KMS-11 (cell line): ENCODE measurements around the gene RPH3AL.

Experiments
- H2AFZ ChIP-seq: fragments of 200-600 bp; sonication (generic); 2 replicates; pipeline ENCODE4 v1.6.1; 2016; ENCODE audit warnings: antibody characterized with exemption, mixed run types, low read depth
- H3K27ac ChIP-seq: fragments of 200-600 bp; sonication (generic); 2 replicates; pipeline ENCODE4 v1.6.1; 2016; ENCODE audit warnings: mild to moderate bottlenecking, mixed run types
- H3K27me3 ChIP-seq: fragments of 200-600 bp; sonication (generic); 2 replicates; pipeline ENCODE4 v1.6.1; 2017; ENCODE audit warnings: mild to moderate bottlenecking, low read depth, mixed run types, moderate library complexity; ENCODE audit not compliant: insufficient read depth
- H3K36me3 ChIP-seq: fragments of 200-600 bp; sonication (generic); 2 replicates; pipeline ENCODE4 v1.6.1; 2017; ENCODE audit warnings: mild to moderate bottlenecking, mixed run types; ENCODE audit not compliant: insufficient read depth
- H3K4me1 ChIP-seq: fragments of 200-600 bp; sonication (generic); 2 replicates; pipeline ENCODE4 v1.6.1; 2016; ENCODE audit warnings: mild to moderate bottlenecking, low read depth, mixed run types; ENCODE audit not compliant: poor library complexity, severe bottlenecking
- H3K4me2 ChIP-seq: fragments of 200-600 bp; sonication (generic); 2 replicates; pipeline ENCODE4 v1.7.0; 2016; ENCODE audit warnings: mild to moderate bottlenecking, mixed run types
- H3K4me3 ChIP-seq: fragments of 200-600 bp; sonication (generic); IDR thresholded peaks from 2 replicates; pipeline ENCODE4 v1.6.1; 2017; ENCODE audit warnings: low read depth, low read length, mixed read lengths; ENCODE audit not compliant: insufficient read depth
- H3K79me2 ChIP-seq: fragments of 200-600 bp; sonication (generic); 2 replicates; pipeline ENCODE4 v1.6.1; 2016; ENCODE audit warnings: low read depth, mixed run types; ENCODE audit not compliant: insufficient read depth
- H3K9ac ChIP-seq: fragments of 200-600 bp; sonication (generic); 2 replicates; pipeline ENCODE4 v1.6.1; 2016; ENCODE audit warnings: mild to moderate bottlenecking, mixed run types
- H4K20me1 ChIP-seq: fragments of 200-600 bp; sonication (generic); 2 replicates; pipeline ENCODE4 v1.6.1; 2016; ENCODE audit warnings: mild to moderate bottlenecking, mixed run types; ENCODE audit not compliant: insufficient read depth
- CTCF ChIP-seq: fragments of 200-600 bp; sonication (generic); conservative IDR thresholded peaks from 2 replicates; pipeline ENCODE4 v1.6.1; 2017; ENCODE audit warnings: low read depth, mild to moderate bottlenecking, antibody characterized with exemption, low read length, moderate library complexity, mixed read lengths

The RPH3AL gene

GRCh38 chr17:164303-165235 lies 188.0 kb downstream of the RPH3AL start:
- peaks cover 9% of the 10 kb centered on the region; the same call in 1 of the 2 replicates for H3K27me3 ChIP-seq
- H3K4me2 ChIP-seq = no peak overlapping the region
- no peak overlapping the region for H3K4me3 ChIP-seq
- no peaks in the 10 kb centered on the region for H3K36me3 ChIP-seq
- H4K20me1 ChIP-seq = no peaks in the 10 kb centered on the region
- H3K9ac ChIP-seq = no peak overlapping the region
- no peak for TF ChIP-seq CTCF
- no peaks in the 10 kb centered on the region for H3K4me1 ChIP-seq
- H3K79me2 ChIP-seq = no peaks in the 10 kb centered on the region
- H2AFZ ChIP-seq = no peak overlapping the region
- no peak overlapping the region for H3K27ac ChIP-seq

DNA sequence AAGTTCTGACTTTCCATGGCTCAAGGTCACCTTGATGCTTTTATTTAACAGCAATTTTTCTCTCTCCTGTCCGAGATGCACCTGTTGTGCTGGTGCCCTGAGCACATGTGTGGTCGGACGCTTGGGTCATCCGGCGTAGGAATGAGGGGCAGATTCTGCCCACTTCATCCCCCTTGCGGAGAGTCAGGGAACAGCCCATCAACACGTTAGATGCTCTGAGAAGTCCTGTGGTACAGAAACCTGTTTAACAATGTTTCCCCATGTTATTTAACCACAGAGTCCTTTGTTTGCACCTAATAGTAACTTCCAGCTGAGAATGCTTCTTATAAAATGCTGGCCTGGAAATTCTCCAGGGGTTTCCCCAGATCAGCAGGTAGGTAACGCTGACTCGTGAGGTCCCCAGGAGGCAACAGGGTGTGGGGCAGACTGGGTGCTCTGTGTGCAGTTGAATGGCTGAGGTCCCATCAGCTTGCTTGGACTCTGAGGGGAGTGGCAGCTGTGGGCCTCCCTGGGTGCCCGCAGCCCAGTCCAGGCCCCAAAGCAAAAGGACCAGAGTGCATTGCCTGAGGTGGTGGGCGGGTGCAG lies 189.0 kb downstream of the RPH3AL start:
- no peaks in the 10 kb centered on the region for H3K4me1 ChIP-seq
- no peak overlapping the region for H3K9ac ChIP-seq
- no peak overlapping the region for H3K4me3 ChIP-seq
- H3K27ac ChIP-seq = no peak overlapping the region
- H4K20me1 ChIP-seq = no peaks in the 10 kb centered on the region
- H3K27me3 ChIP-seq = peaks cover 9% of the 10 kb centered on the region; the same call in 1 of the 2 replicates
- TF ChIP-seq CTCF = peak; percentile 28; the same call in 1 of the 2 replicates
- H3K79me2 ChIP-seq = no peaks in the 10 kb centered on the region
- H3K4me2 ChIP-seq = no peak overlapping the region
- no peaks in the 10 kb centered on the region for H3K36me3 ChIP-seq
- no peak overlapping the region for H2AFZ ChIP-seq

GRCh38 chr17:162689-163088 lies 189.9 kb downstream of the RPH3AL start:
- Histone ChIP-seq H3K4me3 (no peak overlapping the region), H3K4me2 (no peak overlapping the region), H3K27me3 (peaks cover 9% of the 10 kb centered on the region; the same call in 1 of the 2 replicates), H3K9ac (no peak overlapping the region), H3K4me1 (no peaks in the 10 kb centered on the region), H3K27ac (no peak overlapping the region), H2AFZ (no peak overlapping the region), H3K36me3 (no peaks in the 10 kb centered on the region), H4K20me1 (no peaks in the 10 kb centered on the region), H3K79me2 (no peaks in the 10 kb centered on the region)
- no peak for TF ChIP-seq CTCF
